Hematopoietic multipotent progenitor cell treated with erythropoietin and hydrocortisone succinate and interleukin-3 and kit ligand, for 17 days (in vitro differentiated cells): Measurements from ENCODE around the gene NUP133.
"Not testable (repeated sequence)": the region's sequence is repeated elsewhere in the genome, so short reads cannot be mapped to it uniquely, and the experiment has no call there.

Source experiments
- DNase-seq: peaks from one replicate; pipeline ENCODE4 v3.0.0-alpha.2; 2015; ENCODE audit warnings: low spot score

NUP133 gene

DNA sequence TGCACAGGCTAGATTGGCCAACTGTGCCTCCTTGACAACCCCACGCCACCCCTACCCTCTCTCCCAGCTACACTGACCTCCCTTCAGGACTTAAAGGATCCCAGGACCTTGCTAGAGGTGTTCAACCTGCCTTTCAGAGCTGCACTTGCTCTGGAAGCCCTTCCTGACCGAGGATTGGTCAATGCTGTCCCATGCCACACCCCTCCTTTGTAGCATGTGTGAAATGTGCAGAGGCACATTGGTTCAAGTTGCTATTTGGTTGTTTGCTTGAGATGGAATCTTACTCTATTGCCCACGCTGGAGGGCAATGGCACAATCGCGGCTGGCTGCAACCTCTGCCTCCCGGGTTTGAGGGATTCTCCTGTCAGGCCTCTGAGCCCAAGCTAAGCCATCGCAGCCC lies 96.1 kb downstream of the NUP133 start:
- no peak for DNase-seq

DNA sequence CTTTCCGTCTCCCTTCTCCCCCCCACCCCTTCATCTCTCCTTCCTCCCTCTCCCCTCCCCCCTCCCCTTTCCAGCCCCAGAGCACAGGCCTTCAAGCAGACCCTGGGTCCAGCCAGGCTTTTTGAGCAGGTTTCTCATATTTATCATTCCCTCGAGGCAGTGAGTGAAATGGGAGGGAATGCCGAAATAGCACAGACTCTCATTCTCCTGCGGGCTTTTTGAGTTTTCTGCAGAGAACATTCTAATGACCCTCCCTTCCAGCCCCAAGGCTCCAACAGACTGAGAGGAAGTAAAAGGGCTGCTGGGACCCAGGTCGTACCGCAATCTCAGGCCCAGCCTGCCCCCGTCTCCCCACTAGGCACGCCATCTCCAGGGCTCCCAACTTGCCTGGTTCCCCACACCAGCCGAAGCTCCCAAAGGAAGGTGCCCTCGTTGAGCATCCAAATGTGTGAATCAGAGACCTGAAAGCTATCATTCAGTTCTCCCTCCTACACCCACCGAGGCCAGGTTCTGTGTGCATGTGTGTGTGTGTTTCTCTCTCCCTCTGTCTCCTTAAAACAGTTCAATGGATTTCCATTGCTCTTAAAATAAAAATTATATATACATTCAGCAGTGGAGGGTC lies 96.6 kb downstream of the NUP133 start:
- DNase-seq = no peak

DNA sequence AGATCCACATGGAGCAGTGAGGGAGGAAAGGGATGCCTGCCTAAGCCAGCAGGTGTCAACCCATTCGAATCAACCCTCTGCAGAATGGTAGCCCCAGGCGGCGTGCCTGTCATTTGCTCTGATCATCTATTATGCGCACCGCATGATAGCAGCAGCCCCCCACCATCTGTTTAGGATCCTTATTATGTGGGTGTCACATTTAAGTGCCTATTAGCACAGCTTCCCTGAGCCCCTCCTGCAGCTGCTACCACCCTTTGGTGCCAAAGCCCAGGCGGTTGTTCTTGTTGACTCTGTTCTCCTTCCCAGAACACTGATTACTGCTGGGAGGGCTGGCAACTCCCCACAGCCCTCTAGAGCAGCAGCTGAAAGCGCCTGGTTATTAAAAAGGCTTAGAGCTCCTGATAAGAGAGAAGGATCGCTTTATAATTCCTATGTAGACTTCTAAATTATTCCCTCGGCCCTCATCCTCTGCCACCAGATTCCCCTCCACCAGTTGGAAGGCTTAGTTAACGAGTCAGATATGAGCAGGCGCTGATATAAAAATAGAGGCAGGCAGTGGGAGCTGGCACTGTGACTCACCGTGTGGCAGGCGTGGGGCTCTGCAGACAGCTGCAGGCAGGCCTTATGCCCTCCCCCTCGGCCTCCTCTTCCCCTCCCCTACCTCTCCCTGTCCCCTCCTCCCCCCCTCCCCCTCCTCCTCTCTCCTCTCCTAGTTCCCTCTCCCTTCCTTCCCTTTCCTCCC lies 97.3 kb downstream of the NUP133 start:
- DNase-seq = no peak

DNA sequence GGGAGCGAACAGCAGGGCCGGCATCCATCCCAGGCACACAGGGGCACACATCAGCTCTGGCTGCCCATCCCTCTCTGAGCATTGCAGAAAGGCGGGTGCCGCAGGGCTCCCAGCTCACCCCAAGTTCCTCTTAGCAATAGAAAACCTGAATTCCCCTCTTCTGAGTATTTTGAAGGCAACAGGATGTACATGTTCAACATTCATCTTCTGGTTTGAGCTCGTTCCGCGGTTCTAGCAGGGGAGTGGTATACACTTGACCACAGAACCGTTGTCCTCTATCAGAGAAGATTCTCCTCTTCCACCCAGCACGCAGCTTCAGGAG lies 97.8 kb downstream of the NUP133 start:
- no peak for DNase-seq

DNA sequence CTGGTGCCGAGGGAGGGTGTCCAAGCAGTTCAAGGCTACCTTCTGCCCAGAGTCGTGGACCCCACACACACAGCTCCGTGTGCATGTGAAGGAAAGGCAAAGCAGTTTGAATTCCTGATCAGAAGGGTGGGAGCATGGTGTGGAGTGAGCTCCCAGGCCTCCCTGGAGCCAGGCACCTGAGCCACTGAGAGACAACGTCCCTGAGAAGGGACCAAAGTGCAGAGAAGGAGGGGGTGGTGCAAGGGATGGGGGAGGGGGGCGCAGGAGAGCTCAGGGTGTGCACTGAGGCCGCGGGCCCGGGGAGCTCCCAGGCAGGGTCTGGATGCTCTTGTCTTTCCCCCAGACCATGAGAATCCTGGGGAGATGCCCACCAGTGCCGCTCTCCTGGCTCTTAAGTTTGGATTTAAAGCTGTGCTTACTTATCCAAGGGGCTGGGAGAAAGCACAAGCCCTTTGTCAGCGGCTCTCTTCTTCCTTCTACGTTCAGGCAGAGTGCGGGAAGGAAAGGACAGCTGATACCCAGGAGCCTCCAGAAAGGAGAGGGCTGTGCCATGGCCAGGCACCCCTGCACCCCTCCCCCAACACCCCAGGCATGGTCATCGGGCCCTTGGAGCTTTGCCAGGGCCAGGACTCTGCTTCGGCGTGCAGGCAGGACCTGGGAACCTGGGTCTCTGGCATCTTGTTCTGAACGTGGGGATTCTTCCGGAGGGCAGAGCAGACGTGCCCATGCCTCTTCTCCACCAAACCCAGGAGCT lies 98.3 kb downstream of the NUP133 start:
- DNase-seq = no peak

DNA sequence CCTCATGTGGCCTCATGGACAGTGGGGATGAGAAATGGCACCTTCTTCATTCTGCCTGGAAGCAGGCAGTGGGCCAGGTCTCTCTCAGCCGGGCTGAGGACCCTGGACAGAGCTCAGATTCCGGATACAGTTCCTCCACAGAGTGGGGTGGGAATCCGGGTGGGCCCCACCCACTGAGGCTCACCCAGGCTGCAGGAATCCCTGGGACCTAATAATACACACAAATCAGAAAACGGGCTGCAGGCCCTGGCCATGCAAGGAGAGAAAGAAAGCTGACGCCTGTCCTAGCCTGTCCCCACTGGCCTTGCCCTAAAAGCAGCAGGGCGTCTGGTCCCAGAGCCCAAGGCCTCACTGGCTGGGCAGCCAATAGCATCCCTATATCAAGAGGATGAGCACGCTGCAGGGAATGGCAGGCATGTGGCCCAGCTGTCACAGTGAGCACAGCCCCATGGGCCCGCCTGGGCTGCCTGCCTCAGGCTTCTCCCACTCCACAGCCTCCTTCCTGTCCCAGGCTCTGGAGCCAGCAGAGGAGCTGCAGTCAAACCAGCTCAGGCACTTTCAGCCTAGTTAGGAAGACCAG lies 99.6 kb downstream of the NUP133 start:
- DNase-seq = no peak

DNA sequence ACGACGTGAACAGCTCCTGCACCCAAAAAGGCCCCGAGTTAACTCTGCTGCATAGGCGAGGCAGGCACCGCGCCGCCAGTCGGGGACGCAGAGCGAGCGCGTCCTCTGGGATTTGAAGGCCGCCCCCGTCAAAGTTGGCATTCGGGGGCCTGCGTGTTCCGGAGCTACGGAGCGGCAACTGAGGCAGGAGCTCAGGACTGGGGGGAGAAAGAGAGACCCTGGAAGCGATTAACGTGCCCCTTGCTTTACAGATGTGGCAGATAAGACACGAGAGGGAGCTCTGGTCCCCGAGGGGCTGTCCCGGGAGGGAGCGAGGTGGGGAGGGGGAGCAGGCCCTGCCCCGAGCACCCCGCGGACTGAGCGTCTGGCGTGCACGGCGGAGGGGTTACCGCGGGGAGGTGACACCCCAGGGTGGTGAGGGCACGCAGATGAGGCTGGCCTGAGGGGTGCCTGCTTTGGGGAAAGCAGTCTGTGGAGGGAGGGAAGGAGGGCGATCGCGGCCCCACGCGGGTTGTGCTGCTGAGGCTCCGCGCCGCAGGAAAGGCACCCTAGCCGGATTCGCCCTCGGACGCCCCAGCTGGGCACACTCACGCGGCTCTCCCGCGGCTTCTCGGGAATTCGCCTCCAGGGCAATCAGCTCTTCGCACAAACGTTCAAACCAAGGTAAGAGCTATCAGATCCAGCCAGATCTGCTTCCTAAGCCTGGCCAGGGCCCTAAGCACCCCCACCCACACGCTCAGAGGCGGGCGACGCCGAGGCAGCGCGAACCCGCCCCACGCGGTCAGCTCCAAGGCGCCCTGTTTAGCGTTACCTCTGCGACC lies 100.7 kb downstream of the NUP133 start:
- no peak for DNase-seq

DNA sequence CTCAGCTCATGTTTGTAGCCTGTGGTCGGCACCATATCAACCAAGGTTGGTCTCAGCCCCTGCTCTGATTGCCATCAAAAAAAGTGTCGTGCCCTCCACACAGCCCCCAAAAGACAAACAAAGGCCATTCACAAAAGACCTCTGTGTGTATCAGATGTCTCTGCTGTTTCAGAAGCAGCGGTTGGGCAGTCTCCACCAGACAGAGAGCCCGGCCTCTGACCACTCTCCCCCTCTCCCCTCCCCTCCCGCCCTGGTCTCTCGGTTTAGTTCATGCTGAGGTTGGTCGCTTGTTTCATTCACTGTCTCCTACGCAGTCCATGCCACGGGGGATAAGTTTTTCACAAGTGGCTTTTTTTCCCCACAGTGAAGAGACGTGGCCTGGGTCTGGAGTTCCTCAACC lies 101.3 kb downstream of the NUP133 start:
- no peak for DNase-seq

DNA sequence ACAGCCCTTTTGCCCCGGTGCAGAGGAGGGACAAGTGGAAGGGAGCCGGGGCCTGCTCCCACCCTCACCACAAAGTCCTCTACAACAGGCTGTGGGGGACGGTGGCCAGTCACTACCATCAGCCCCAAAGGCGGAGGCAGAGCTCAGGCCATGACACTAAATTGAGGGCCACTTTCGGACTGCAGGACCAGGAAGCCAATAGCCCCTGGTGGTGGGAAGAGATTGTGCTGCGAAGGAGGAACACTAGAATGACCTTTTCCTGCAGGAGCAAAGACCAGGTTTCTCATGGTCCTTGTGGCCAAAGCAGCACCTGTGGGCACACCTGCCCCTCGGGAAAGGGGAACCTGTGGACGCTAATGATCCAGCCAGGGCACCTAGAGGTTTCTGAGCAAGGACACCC lies 104.6 kb downstream of the NUP133 start:
- DNase-seq = no peak

DNA sequence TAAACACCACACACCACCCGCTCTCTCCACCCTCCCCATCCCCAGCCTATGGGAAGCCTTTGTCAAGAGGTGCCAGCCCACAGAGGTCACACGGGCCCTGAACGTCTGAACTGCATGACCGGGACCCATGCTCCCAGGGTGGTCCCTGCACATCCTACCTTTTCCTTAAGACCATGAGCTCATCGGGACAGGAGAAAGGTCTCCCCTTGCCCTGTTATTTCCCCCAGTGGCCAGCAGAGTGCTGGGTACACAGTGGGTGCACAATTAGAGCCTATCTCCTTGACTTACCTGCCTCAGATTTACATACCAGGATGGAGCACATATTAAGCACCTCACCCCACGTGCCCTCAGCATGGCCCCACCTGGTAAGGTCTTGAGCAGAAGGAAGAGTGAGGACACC lies 105.1 kb downstream of the NUP133 start:
- no peak for DNase-seq

DNA sequence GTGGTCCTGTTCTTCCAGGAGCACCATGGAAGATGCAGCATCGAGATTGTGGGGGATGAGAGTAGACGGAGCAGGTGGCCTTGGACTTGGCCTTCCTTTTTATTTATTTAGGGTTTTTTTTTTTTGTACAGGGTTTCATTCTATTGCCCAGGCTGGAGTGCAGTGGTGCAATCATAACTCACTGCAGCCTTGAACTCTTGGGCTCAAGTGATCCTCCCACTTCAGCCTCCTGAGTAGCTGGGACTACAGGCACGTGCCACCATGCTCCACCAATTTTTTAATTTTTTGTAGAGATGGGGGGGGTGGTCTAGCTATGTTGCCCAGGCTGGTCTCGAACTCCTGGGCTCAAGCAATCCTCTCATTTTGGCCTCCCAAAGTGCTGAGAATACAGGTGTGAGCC lies 105.8 kb downstream of the NUP133 start:
- DNase-seq = not testable (repeated sequence)

DNA sequence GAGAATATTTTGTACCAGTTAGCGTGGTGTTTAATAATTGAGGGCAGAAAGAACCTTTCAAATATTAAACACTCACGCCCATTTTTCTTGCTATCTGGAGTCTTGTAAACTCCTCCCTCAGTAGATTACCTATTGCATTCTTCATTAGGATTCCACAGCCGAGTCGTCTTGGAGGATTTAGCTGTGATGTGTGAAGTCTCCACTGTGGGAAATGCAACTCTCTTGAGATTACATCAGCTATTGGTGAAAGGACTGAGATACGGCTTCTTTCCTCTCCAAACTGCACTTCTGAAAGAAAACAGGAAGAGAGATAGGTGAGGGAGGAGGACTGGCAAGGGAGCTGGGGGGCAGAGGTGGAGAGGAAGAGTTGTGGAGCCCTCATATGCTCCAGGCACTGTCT lies 110.4 kb downstream of the NUP133 start:
- no peak for DNase-seq

DNA sequence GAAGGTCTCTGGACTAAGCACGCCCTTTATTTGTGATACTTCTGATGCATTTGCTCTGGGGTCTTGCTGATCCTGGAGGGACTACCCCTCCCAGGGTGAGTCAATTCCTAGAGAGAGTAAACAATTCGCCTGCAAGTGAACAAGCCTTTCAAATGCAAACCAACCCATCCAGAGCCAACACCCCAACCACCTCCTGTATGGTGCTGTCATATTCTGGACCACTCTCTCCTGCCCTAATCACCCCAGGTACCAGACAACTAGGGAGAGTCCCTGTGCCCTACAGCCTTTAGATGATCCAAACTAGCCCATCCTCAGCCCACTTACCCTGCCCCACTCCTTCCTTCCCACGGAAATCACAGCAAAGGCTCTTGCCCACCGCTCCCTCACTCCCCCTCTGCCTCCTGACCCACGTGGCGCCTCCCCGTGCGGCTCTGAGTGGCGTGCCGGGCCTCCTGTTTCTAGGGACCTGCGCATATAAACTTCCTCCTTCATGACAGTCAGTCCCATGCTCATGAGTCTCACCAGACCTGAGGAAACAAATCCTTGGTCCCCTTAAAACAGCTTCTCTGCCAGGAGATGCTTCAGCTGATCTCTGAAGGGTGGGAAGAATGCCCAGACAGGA lies 111.4 kb downstream of the NUP133 start:
- DNase-seq = no peak

DNA sequence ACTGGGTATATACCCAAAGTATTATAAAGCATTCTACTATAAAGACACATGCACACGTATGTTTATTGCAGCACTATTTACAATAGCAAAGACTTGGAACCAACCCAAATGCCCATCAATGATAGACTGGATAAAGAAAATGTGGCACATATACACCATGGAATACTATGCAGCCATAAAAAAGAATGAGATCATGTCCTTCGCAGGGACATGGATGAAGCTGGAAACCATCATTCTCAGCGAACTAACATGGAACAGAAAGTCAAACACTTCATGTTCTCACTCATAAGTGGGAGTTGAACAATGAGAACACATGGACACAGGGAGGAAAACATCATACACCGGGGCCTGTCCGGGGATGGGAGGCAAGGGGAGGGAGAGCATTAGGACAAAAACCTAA lies 113.6 kb downstream of the NUP133 start:
- not testable (repeated sequence) for DNase-seq

DNA sequence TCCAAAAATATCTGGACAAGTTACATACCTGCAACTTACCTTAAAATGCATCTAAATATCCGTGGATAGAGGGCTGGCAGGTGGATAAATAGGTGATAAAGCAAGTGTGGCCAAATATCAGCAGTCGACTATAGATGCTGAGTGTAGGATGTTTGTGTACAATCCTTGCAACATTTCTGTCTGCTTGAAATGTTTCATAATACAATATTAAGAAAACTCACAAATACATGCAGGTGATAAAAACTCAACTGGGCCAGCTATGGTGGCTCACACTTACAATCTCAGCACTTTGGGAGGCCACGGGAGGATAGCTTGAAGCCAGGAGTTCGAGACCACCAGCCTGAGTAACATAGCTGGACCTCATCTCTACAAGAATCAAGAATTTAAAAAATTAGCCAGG lies 115.2 kb downstream of the NUP133 start:
- no peak for DNase-seq
